ENCODE results near the gene IBSP.

DNA sequence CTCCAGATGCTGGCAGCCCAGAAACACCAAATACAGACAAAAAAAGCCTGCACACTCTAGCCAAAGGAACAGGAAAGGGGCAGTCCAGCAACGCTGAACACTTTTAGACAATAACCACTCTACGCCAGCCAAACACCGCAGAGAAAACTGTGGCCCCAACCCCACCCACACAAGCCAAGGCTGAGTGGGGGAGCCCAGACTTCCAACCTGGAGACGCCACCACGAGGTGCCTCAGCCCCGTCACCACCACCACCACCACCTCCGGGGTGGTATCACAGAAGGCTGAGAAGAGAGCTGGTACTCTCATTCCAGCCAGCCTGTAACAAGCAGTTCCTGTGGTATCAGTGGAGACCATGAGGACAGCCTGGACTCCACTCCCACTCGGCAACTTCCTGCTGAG, 56.2 kb downstream of the IBSP start:
- TF ChIP-seq, protein P1, sequence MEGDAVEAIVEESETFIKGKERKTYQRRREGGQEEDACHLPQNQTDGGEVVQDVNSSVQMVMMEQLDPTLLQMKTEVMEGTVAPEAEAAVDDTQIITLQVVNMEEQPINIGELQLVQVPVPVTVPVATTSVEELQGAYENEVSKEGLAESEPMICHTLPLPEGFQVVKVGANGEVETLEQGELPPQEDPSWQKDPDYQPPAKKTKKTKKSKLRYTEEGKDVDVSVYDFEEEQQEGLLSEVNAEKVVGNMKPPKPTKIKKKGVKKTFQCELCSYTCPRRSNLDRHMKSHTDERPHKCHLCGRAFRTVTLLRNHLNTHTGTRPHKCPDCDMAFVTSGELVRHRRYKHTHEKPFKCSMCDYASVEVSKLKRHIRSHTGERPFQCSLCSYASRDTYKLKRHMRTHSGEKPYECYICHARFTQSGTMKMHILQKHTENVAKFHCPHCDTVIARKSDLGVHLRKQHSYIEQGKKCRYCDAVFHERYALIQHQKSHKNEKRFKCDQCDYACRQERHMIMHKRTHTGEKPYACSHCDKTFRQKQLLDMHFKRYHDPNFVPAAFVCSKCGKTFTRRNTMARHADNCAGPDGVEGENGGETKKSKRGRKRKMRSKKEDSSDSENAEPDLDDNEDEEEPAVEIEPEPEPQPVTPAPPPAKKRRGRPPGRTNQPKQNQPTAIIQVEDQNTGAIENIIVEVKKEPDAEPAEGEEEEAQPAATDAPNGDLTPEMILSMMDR (IDR thresholded peaks at IDR 0.05) = no peak
- no peak for TF ChIP-seq POLR2A (IDR thresholded peaks at IDR 0.05)
